Thyroid gland (tissue), 4 donors: ENCODE results near the gene HOMER2. TPM values are rescaled to one million over a fixed set of nuclear protein-coding genes. Genes with fewer than 3 reads are reported as not detected.

Experiments
- DNase-seq, 2 donors: peaks; one replicate each; pipeline ENCODE4 v3.0.0-alpha.2; 2019
- H3K27ac ChIP-seq, 3 donors: fragments of 200-600 bp; sonication (generic); 1 replicate in 2 of 3; 2 replicates in 1 of 3; pipeline ENCODE4 v1.5.1; 2016 to 2019; ENCODE audit warnings: mild to moderate bottlenecking in 1 of 3, moderate library complexity in 1 of 3
- H3K27me3 ChIP-seq: fragments of 200-600 bp; sonication (generic); one replicate; pipeline ENCODE4 v1.5.1; 2019
- H3K36me3 ChIP-seq, 2 donors: fragments of 200-600 bp; sonication (generic); one replicate each; pipeline ENCODE4 v1.5.1; 2016 to 2019
- H3K4me1 ChIP-seq, 2 donors: fragments of 200-600 bp; sonication (generic); one replicate each; pipeline ENCODE4 v1.5.1; 2017 to 2019
- H3K4me3 ChIP-seq, 3 donors: fragments of 200-600 bp; sonication (generic); replicated peaks in 1 of 3; 1 replicate in 2 of 3; 2 replicates in 1 of 3; pipeline ENCODE4 v1.5.1; 2016; ENCODE audit warnings: mild to moderate bottlenecking in 1 of 3
- H3K9me3 ChIP-seq: fragments of 200-600 bp; sonication (generic); one replicate; pipeline ENCODE4 v1.5.1; 2017
- POLR2A ChIP-seq, 2 donors: fragments of 450-650 bp; IDR thresholded peaks; one replicate each; pipeline ENCODE4 v1.6.1; 2017; ENCODE audit warnings: antibody characterized with exemption in 2 of 2, mild to moderate bottlenecking in 2 of 2, moderate library complexity in 1 of 2
- WGBS, 2 donors: methylation state at CpG; one replicate each; pipeline ENCODE4 v1.1.5; 2017; 5-methylcytosine and 5-hydroxymethylcytosine counted together
- intact Hi-C: fragments of 100-400 bp; cut with DNase I; formaldehyde crosslinking; loops from one replicate; pipeline ENCODE4 v1.15.1; 2023
- total RNA-seq, 4 donors: library from RNA; depleted of rRNA; stranded (reverse); fragments of >200 nt; gene quantifications; one replicate each; pipeline ENCODE4 v1.2.3, GENCODE V29; 2016
- TF ChIP-seq, protein P1 (sequence below), 6 experiments: fragments of 200-600 bp in 3 of 6; fragments of 450-650 bp in 3 of 6; sonication (generic) in 3 of 6; IDR thresholded peaks; one replicate each; pipeline ENCODE4 v1.5.1; 2016 to 2019; ENCODE audit warnings: antibody characterized with exemption in 6 of 6, mild to moderate bottlenecking in 2 of 6, inconsistent platforms in 1 of 6, moderate library complexity in 1 of 6

Gene HOMER2
- total RNA-seq, 4 donors from 2014 or later, result 89.1 to 211 (median 122) TPM

DNA sequence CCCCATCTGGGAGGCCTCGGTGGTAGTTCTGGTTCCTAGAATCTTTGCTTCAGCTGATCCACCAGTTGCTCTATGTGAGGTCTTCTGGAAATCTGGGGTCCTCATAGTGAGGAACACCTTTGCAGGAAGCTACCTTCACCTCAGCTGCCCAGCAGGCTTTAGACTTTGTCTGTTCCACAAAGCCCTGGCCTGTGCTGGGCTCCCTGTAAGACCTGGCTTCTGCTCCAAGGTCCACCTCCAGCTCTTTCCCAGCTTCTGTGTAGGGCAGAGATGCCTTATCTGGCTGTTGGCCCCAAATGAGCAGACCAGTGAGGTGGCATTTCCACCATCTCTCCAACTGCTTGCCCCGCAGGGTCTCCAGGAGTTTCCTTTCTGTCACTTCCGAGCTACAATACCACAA lies 8.2 kb upstream of the HOMER2 start:
- H3K27me3 ChIP-seq, result no peaks in the 10 kb centered on the region
- no peaks in the 10 kb centered on the region for H3K4me1 ChIP-seq
- no peak for DNase-seq
- H3K27ac ChIP-seq, result no peak overlapping the region
- TF ChIP-seq POLR2A (IDR thresholded peaks at IDR 0.05), result no peak
- TF ChIP-seq, protein P1, sequence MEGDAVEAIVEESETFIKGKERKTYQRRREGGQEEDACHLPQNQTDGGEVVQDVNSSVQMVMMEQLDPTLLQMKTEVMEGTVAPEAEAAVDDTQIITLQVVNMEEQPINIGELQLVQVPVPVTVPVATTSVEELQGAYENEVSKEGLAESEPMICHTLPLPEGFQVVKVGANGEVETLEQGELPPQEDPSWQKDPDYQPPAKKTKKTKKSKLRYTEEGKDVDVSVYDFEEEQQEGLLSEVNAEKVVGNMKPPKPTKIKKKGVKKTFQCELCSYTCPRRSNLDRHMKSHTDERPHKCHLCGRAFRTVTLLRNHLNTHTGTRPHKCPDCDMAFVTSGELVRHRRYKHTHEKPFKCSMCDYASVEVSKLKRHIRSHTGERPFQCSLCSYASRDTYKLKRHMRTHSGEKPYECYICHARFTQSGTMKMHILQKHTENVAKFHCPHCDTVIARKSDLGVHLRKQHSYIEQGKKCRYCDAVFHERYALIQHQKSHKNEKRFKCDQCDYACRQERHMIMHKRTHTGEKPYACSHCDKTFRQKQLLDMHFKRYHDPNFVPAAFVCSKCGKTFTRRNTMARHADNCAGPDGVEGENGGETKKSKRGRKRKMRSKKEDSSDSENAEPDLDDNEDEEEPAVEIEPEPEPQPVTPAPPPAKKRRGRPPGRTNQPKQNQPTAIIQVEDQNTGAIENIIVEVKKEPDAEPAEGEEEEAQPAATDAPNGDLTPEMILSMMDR (IDR thresholded peaks at IDR 0.05), result no peak
- intact Hi-C loops, result no loop called here
- H3K36me3 ChIP-seq, result no peaks in the 10 kb centered on the region
- WGBS, 2 donors, result 91 to 92% methylated on average over 3 of the region's 3 CpGs
- no peak overlapping the region for H3K4me3 ChIP-seq
- no peaks in the 10 kb centered on the region for H3K9me3 ChIP-seq

DNA sequence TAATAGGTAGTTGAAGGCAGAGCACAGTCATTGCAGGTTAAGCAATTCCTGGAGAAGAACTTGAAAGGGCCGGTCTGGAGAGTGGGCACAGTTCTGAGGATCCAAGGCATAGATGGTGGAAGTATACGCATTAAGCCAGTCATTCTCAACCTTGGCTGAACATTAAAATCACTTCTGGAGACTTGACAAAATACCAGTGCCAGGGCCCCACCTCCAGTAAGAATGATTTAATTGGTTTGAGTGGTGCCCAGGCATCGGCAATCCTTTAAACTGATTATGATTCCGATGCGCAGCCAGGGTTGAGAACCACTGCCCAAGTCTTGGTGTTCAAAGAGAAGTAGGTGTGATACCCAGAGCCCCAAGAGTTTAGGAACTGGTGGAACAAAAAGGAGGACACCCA lies 6.9 kb upstream of the HOMER2 start:
- Histone ChIP-seq H3K4me3 (no peak overlapping the region), H3K27ac (no peak overlapping the region), H3K9me3 (no peaks in the 10 kb centered on the region), H3K4me1 (no peaks in the 10 kb centered on the region), H3K27me3 (no peaks in the 10 kb centered on the region), H3K36me3 (no peaks in the 10 kb centered on the region)
- no peak for TF ChIP-seq POLR2A (IDR thresholded peaks at IDR 0.05)
- TF ChIP-seq, protein P1 (IDR thresholded peaks at IDR 0.05), result no peak
- intact Hi-C loops, result no loop called here
- DNase-seq, result no peak
- WGBS, 2 donors, result 98 to 100% methylated on average over 5 of the region's 5 CpGs

DNA sequence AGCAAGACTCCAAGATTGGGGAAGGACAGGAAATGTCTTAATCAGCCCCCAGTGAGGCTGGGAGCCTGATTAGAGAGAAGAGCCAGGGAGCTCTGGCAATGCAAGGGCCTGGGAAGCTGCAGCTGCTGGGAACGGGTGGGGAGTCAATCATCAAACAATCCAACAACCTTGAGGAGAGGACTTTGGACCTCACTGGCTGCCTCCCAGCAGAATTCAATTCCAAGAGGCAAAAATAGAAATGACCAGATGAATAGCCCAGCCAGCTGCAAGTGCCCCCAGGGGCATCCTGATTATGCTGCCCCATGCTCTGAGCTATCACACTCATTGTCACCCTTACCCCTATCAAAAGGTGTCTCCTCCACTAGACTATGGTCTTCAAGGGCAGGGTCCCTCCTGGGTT lies 6.1 kb upstream of the HOMER2 start:
- WGBS, 2 donors, result 94% methylated on average over 1 of the region's 1 CpG
- no peaks in the 10 kb centered on the region for H3K27me3 ChIP-seq
- H3K4me1 ChIP-seq, result no peaks in the 10 kb centered on the region
- H3K4me3 ChIP-seq, result no peak overlapping the region
- H3K9me3 ChIP-seq, result no peaks in the 10 kb centered on the region
- intact Hi-C loops, result no loop called here
- DNase-seq, result no peak
- TF ChIP-seq, protein P1 (IDR thresholded peaks at IDR 0.05), result no peak
- TF ChIP-seq POLR2A (IDR thresholded peaks at IDR 0.05), result no peak
- H3K36me3 ChIP-seq, result no peaks in the 10 kb centered on the region
- no peak overlapping the region for H3K27ac ChIP-seq

DNA sequence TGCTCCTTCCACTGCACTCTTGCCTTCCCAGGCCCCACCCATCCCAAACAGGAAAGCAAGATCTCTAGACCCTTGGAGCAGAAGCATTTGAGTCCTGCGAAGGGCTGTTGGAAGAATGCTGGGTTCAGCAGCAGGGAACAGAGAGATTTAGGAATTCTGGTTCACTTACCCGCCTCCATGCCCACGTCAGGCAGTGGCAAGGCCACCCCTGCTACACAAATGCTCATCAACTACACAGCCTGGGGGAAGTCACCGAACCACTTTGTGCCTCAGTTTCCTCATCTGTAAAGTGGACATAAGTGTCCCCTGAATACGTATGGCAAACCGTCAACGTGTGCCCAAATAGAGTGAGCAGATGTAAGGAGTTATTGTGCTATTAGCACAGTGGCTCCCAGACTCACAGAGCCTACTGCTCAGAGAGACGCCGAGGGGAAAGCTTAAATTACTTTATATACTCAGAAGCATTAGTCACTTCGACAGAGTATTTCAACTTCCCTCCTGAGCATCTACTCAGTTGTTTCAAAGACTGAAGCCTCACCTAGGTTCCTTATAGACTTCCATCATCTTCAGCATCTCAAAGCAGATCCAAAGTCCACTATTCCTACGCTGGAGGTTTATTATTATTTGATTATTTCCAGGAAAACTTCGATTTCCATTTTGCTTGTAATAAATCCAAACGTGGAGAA lies 905 bp downstream of the HOMER2 start:
- 56% methylated on average over 13 of the region's 13 CpGs for WGBS, 2 donors
- intact Hi-C loops, result no loop called here
- DNase-seq, result no peak
- TF ChIP-seq, protein P1 (IDR thresholded peaks at IDR 0.05), result no peak
- TF ChIP-seq POLR2A (IDR thresholded peaks at IDR 0.05), result no peak
- no peaks in the 10 kb centered on the region for H3K9me3 ChIP-seq
- no peaks in the 10 kb centered on the region for H3K27me3 ChIP-seq
- peak overlapping the region; percentile 87 to 92 (median 91) for H3K27ac ChIP-seq
- H3K4me1 ChIP-seq, result peaks cover 27 to 31% of the 10 kb centered on the region in 2 donors
- H3K4me3 ChIP-seq, result peak overlapping the region; percentile 36 to 70 (median 41)
- H3K36me3 ChIP-seq, result no peaks in the 10 kb centered on the region

DNA sequence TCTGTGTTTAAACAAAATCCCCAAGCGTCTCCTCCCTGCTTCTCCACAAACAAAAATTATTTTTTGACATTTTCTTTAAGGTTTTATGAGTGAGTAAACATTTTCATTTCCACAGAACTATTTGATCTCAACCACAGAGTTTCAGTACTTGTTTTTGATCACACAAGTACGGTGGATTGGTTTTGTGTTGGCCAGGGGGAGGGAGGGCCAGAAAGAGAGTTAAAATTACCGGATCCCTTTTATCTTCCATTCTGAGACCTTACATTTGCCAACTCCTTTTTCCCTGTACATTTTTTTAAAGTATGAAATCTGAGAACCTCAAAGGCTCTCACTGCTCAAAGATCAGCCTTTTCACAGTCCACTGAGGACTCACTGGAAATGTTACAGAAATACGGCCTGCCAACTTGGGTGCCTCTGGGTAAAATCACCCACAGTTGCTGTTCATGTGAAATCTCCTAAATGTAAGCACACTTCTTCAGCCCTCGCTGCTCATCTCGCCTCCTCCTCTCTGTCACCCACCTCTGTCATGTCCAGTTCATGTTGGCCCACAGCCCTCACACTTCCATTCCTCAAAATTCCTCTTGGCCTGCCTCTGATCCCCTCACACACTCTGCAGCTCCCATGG lies 1.7 kb downstream of the HOMER2 start:
- Histone ChIP-seq H3K4me1 (peaks cover 33 to 34% of the 10 kb centered on the region in 2 donors), H3K27ac (peak overlapping the region; percentile 87 to 92 (median 91)), H3K4me3 (peak overlapping the region in 2 of 3 donors; percentile 2 to 70), H3K27me3 (no peaks in the 10 kb centered on the region), H3K9me3 (no peaks in the 10 kb centered on the region), H3K36me3 (no peaks in the 10 kb centered on the region)
- intact Hi-C loops, result no loop called here
- WGBS, 2 donors, result 28 to 35% methylated on average over 6 of the region's 6 CpGs
- TF ChIP-seq, protein P1 (IDR thresholded peaks at IDR 0.05), result no peak
- peak in 1 of 2 donors; percentile 52 for TF ChIP-seq POLR2A (IDR thresholded peaks at IDR 0.05)
- peak; percentile 32 to 41 for DNase-seq
